B cell (primary cell): Measurements from ENCODE around the gene ARRB1. TPM values are rescaled to one million over a fixed set of nuclear protein-coding genes. Genes with fewer than 3 reads are reported as not detected.

ENCODE experiments used
- ATAC-seq: fragments of 200-7000 bp; cut with Tn5 transposase; one replicate; pipeline ENCODE4 v1.10.0; 2021; ENCODE audit warnings: low read depth, mild to moderate bottlenecking, moderate number of reproducible peaks, moderate library complexity
- CTCF ChIA-PET: fragments of 350-600 bp; sonication (Branson Sonifier 250); formaldehyde crosslinking; loops from one replicate; lab custom pipeline; 2021; ENCODE audit warnings: antibody characterized with exemption, inconsistent platforms; lab: Charles Lee
- POLR2A ChIA-PET: fragments of 350-600 bp; sonication (Branson Sonifier 250); formaldehyde crosslinking; loops from one replicate; lab custom pipeline; 2021; ENCODE audit warnings: antibody characterized with exemption; lab: Charles Lee
- DNase-seq: peaks from one replicate; pipeline ENCODE4 v3.0.0; 2013
- H2AFZ ChIP-seq: 2 replicates; pipeline ENCODE4 v1.6.1; 2012; ENCODE audit warnings: mild to moderate bottlenecking, low read depth, low read length; ENCODE audit not compliant: insufficient read depth, poor library complexity, severe bottlenecking
- H3K27ac ChIP-seq, 2 donors: 1 replicate in 1 of 2; 2 replicates in 1 of 2; pipeline ENCODE4 v1.5.1; 2012 to 2013; ENCODE audit warnings: low read length in 2 of 2, mild to moderate bottlenecking in 2 of 2, moderate library complexity in 1 of 2
- H3K27me3 ChIP-seq, 4 experiments: fragments of 200-600 bp in 1 of 4; sonication (generic) in 1 of 4; replicated peaks in 1 of 4; 1 replicate in 2 of 4; 2 replicates in 2 of 4; pipeline versions ENCODE4 v1.6.1 to v1.7.0; 2013 to 2016; ENCODE audit warnings: low read length in 3 of 4, mild to moderate bottlenecking in 2 of 4, mixed read lengths in 1 of 4, moderate library complexity in 1 of 4; ENCODE audit not compliant: insufficient read depth in 4 of 4, control insufficient read depth in 3 of 4; ENCODE audit errors: control extremely low read depth in 1 of 4
- H3K36me3 ChIP-seq, 2 experiments: replicated peaks in 1 of 2; 1 replicate in 1 of 2; 2 replicates in 1 of 2; pipeline versions ENCODE4 v1.6.1 to v1.7.1; 2013; ENCODE audit warnings: low read length in 1 of 2; ENCODE audit not compliant: insufficient read depth in 2 of 2, control insufficient read depth in 1 of 2; ENCODE audit errors: control extremely low read depth in 1 of 2, extremely low read depth in 1 of 2
- H3K4me1 ChIP-seq, 2 donors: fragments of 200-600 bp in 1 of 2; sonication (generic) in 1 of 2; 1 replicate in 1 of 2; 2 replicates in 1 of 2; pipeline versions ENCODE4 v1.5.1 to v1.6.1; 2013 to 2017; ENCODE audit warnings: low read length in 2 of 2; ENCODE audit not compliant: control insufficient read depth in 2 of 2, insufficient read depth in 2 of 2
- H3K4me2 ChIP-seq: replicated peaks from 2 replicates; pipeline ENCODE3; 2012; ENCODE audit warnings: mild to moderate bottlenecking, low read depth, low read length; ENCODE audit not compliant: poor library complexity, severe bottlenecking
- H3K4me3 ChIP-seq, 5 experiments: fragments of 200-600 bp in 1 of 5; sonication (generic) in 1 of 5; 1 replicate in 3 of 5; 2 replicates in 2 of 5; pipeline versions ENCODE4 v1.5.1 to v1.7.0; 2011 to 2016; ENCODE audit warnings: low read length in 4 of 5, mild to moderate bottlenecking in 4 of 5, low read depth in 2 of 5, control low read depth in 1 of 5, moderate library complexity in 1 of 5; ENCODE audit not compliant: insufficient read depth in 1 of 5; ENCODE audit errors: control extremely low read depth in 1 of 5, extremely low read depth in 1 of 5
- H3K79me2 ChIP-seq: fragments of 200-600 bp; sonication (generic); one replicate; pipeline ENCODE4 v1.6.0; 2016; ENCODE audit warnings: low read length; ENCODE audit not compliant: control insufficient read depth, insufficient read depth
- H3K9ac ChIP-seq: fragments of 200-600 bp; sonication (generic); 2 replicates; pipeline ENCODE4 v1.6.1; 2017; ENCODE audit warnings: mild to moderate bottlenecking, low read length, moderate library complexity
- H3K9me3 ChIP-seq, 3 donors: one replicate each; pipeline versions ENCODE4 v1.6.1 to v1.7.1; 2013; ENCODE audit warnings: low read length in 2 of 3; ENCODE audit not compliant: control insufficient read depth in 2 of 3, insufficient read depth in 1 of 3; ENCODE audit errors: control extremely low read depth in 1 of 3
- H4K20me1 ChIP-seq: 2 replicates; pipeline ENCODE4 v1.6.0; 2012; ENCODE audit warnings: mild to moderate bottlenecking, low read length; ENCODE audit not compliant: insufficient read depth, control insufficient read depth, poor library complexity, severe bottlenecking
- H3K27ac Mint-ChIP-seq: one replicate; pipeline ENCODE4 v1.8.0; 2021; ENCODE audit warnings: mixed read lengths
- H3K27me3 Mint-ChIP-seq: one replicate; pipeline ENCODE4 v1.8.0; 2021; ENCODE audit warnings: mixed read lengths
- H3K4me1 Mint-ChIP-seq: one replicate; pipeline ENCODE4 v1.8.0; 2021; ENCODE audit warnings: mixed read lengths
- H3K4me3 Mint-ChIP-seq: one replicate; pipeline ENCODE4 v1.8.0; 2021; ENCODE audit warnings: mixed read lengths
- H3K9me3 Mint-ChIP-seq: one replicate; pipeline ENCODE4 v1.8.0; 2022; ENCODE audit warnings: mixed read lengths; ENCODE audit not compliant: insufficient read depth
- CTCF ChIP-seq: fragments of 200-600 bp; IDR thresholded peaks from one replicate; pipeline ENCODE4 v1.8.0; 2022; ENCODE audit warnings: antibody characterized with exemption, mild to moderate bottlenecking
- EZH2 ChIP-seq: IDR thresholded peaks from 2 replicates; pipeline ENCODE4 v1.6.1; 2012; ENCODE audit warnings: borderline replicate concordance, low read depth, mild to moderate bottlenecking, moderate library complexity, low read length; ENCODE audit not compliant: insufficient read depth, poor library complexity, severe bottlenecking
- WGBS: methylation state at CpG from one replicate; pipeline ENCODE4 v1.1.5; 2013; ENCODE audit warnings: missing lambda C conversion rate; ENCODE audit not compliant: insufficient coverage; 5-methylcytosine and 5-hydroxymethylcytosine counted together
- intact Hi-C: fragments of 100-400 bp; cut with micrococcal nuclease; formaldehyde crosslinking; loops from one replicate; pipeline ENCODE4 v1.10.0; 2022
- polyA plus RNA-seq: library from polyadenylated mRNA; depleted of rRNA; stranded (reverse); fragments of >200 nt; gene quantifications from 2 replicates; pipeline ENCODE4 v1.2.3, GENCODE V29; 2012
- total RNA-seq, 2 donors: library from RNA; stranded (reverse); fragments of 120-200 nt in 1 of 2; gene quantifications; 1 replicate in 1 of 2; 2 replicates in 1 of 2; pipeline versions ENCODE4 v1.2.3 to v1.2.4, GENCODE V29; 2013 to 2022

ARRB1 gene
- total and polyA plus RNA-seq, 2 donors (not counting 1 experiment from before 2014, with no cell fraction given), result 1.0 to 1.9 TPM

- H3K9me3 ChIP-seq, result no peaks in the 10 kb centered on the region
- H3K9ac ChIP-seq, result peak overlapping the region; percentile 60
- H3K79me2 ChIP-seq, result no peaks in the 10 kb centered on the region
- peaks cover 12 to 15% of the 10 kb centered on the region in 2 donors for H3K4me1 ChIP-seq
- H3K4me3 Mint-ChIP-seq, result peak overlapping the region; percentile 77
- H3K9me3 Mint-ChIP-seq, result no peaks in the 10 kb centered on the region
- WGBS, result 3% methylated on average over 140 of the region's 140 CpGs
- ChIA-PET POLR2A (interaction anchor here (0.9 kb wide), 1 partner anchor 22 kb away, joined by 3 read pairs; no protein-coding TSS in a partner anchor), CTCF (interaction anchor here (0.7 to 4.9 kb wide), 17 partner anchors 12 to 380 kb away, joined by 3 to 60 read pairs (median 4); no protein-coding TSS in a partner anchor)
- ATAC-seq, result peak; percentile 97
- H3K36me3 ChIP-seq, result no peaks in the 10 kb centered on the region
- peak overlapping the region; percentile 70 for H2AFZ ChIP-seq
- TF ChIP-seq EZH2, result no peak
- peak; percentile 80 for TF ChIP-seq CTCF
- H3K27ac ChIP-seq, result no peak overlapping the region
- peak overlapping the region; percentile 93 for H3K4me2 ChIP-seq
- H3K27me3 Mint-ChIP-seq, result peaks cover 66% of the 10 kb centered on the region
- peaks cover 0 to 54% (median 26%) of the 10 kb centered on the region in 4 experiments for H3K27me3 ChIP-seq
- intact Hi-C loops, result loop anchor here (1.0 to 2.0 kb wide), 2 partner anchors 101 to 312 kb away; no protein-coding TSS in a partner anchor
- DNase-seq, result peak; percentile 90
- H3K4me3 ChIP-seq, result peak overlapping the region in 3 of 5 experiments; percentile 46 to 60 (median 52)
- H3K4me1 Mint-ChIP-seq, result peaks cover 7% of the 10 kb centered on the region
- no peaks in the 10 kb centered on the region for H4K20me1 ChIP-seq
- no peak overlapping the region for H3K27ac Mint-ChIP-seq
These were observed 110.2 kb downstream of the ARRB1 start for GRCh38 chr11:75241036-75241905.
